GM23338 (cell line): Measurements from ENCODE around the gene VILL. TPM values are rescaled to one million over a fixed set of nuclear protein-coding genes. Genes with fewer than 3 reads are reported as not detected.

Experiments used
- ATAC-seq: fragments of 200-7000 bp; cut with Tn5 transposase; 3 replicates; pipeline ENCODE4 v1.9.1; 2020
- DNase-seq: peaks from one replicate; pipeline ENCODE4 v3.0.0-alpha.2; 2015; ENCODE audit warnings: low spot score
- H2AFZ ChIP-seq: fragments of 200-600 bp; sonication (generic); 2 replicates; pipeline ENCODE4 v1.8.0; 2016; ENCODE audit warnings: antibody characterized with exemption, mild to moderate bottlenecking, moderate library complexity
- H3F3A ChIP-seq: fragments of 200-600 bp; sonication (generic); replicated peaks from 2 replicates; pipeline ENCODE4 v1.8.0; 2017; ENCODE audit warnings: antibody characterized with exemption, mixed run types, low read depth
- H3K27ac ChIP-seq: fragments of 200-600 bp; sonication (generic); 2 replicates; pipeline ENCODE4 v1.6.1; 2016; ENCODE audit warnings: low read depth
- H3K27me3 ChIP-seq: fragments of 200-600 bp; sonication (generic); 2 replicates; pipeline ENCODE4 v1.8.0; 2016; ENCODE audit warnings: mild to moderate bottlenecking, mixed run types, moderate library complexity; ENCODE audit not compliant: insufficient read depth
- H3K36me3 ChIP-seq: fragments of 200-600 bp; sonication (generic); 2 replicates; pipeline ENCODE4 v1.8.0; 2016; ENCODE audit warnings: mild to moderate bottlenecking; ENCODE audit not compliant: insufficient read depth
- H3K4me1 ChIP-seq: fragments of 200-600 bp; sonication (generic); 2 replicates; pipeline ENCODE4 v1.8.0; 2016; ENCODE audit warnings: mild to moderate bottlenecking, moderate library complexity; ENCODE audit not compliant: insufficient read depth
- H3K4me2 ChIP-seq: fragments of 200-600 bp; sonication (generic); 2 replicates; pipeline ENCODE4 v1.7.1; 2017; ENCODE audit warnings: mixed run types
- H3K4me3 ChIP-seq: fragments of 200-600 bp; sonication (generic); 2 replicates; pipeline ENCODE4 v1.6.1; 2016; ENCODE audit warnings: mixed run types
- H3K79me2 ChIP-seq: fragments of 200-600 bp; sonication (generic); replicated peaks from 2 replicates; pipeline ENCODE4 v1.8.0; 2017; ENCODE audit warnings: mild to moderate bottlenecking; ENCODE audit not compliant: insufficient read depth
- H3K9me2 ChIP-seq: fragments of 200-600 bp; sonication (generic); 2 replicates; pipeline ENCODE4 v1.8.0; 2017; ENCODE audit not compliant: insufficient read depth
- H4K20me1 ChIP-seq: fragments of 200-600 bp; sonication (generic); replicated peaks from 2 replicates; pipeline ENCODE4 v1.8.0; 2017; ENCODE audit warnings: mild to moderate bottlenecking; ENCODE audit not compliant: insufficient read depth
- H3K27ac Mint-ChIP-seq: 2 replicates; pipeline ENCODE4 v1.8.0; 2020; ENCODE audit warnings: inconsistent platforms, mild to moderate bottlenecking, moderate library complexity, mixed read lengths
- H3K27me3 Mint-ChIP-seq: 3 replicates; pipeline ENCODE4 v1.8.0; 2022; ENCODE audit warnings: low read depth, mild to moderate bottlenecking, moderate library complexity, mixed read lengths, inconsistent platforms; ENCODE audit not compliant: insufficient read depth, poor library complexity
- H3K36me3 Mint-ChIP-seq: 3 replicates; pipeline ENCODE4 v1.8.0; 2021; ENCODE audit warnings: low read depth, mild to moderate bottlenecking, inconsistent platforms, moderate library complexity, mixed read lengths
- H3K4me1 Mint-ChIP-seq: 3 replicates; pipeline ENCODE4 v1.8.0; 2020; ENCODE audit warnings: mild to moderate bottlenecking, inconsistent platforms, mixed read lengths
- H3K4me3 Mint-ChIP-seq: 3 replicates; pipeline ENCODE4 v1.8.0; 2021; ENCODE audit warnings: moderate library complexity, mild to moderate bottlenecking, inconsistent platforms, mixed read lengths
- H3K9me3 Mint-ChIP-seq: 3 replicates; pipeline ENCODE4 v1.8.0; 2020; ENCODE audit warnings: moderate library complexity, mild to moderate bottlenecking, inconsistent platforms, mixed read lengths
- CREB1 ChIP-seq: fragments of 250-450 bp; sonication (Bioruptor Pico); IDR thresholded peaks from 2 replicates; pipeline ENCODE4 v1.5.0; 2020; ENCODE audit warnings: low read depth, mild to moderate bottlenecking, moderate library complexity
- EZH2 ChIP-seq: fragments of 200-600 bp; sonication (generic); IDR thresholded peaks from one replicate; pipeline ENCODE4 v1.8.0; 2017; ENCODE audit warnings: antibody characterized with exemption, mild to moderate bottlenecking, low read depth; ENCODE audit not compliant: unreplicated experiment
- EZH2phosphoT487 ChIP-seq: fragments of 200-600 bp; sonication (generic); IDR thresholded peaks from one replicate; pipeline ENCODE4 v1.8.1; 2018; ENCODE audit warnings: antibody characterized with exemption; ENCODE audit not compliant: unreplicated experiment
- JUNB ChIP-seq: IDR thresholded peaks from one replicate; pipeline ENCODE4 v1.6.1; 2016; ENCODE audit warnings: antibody characterized with exemption; ENCODE audit not compliant: unreplicated experiment
- POLR2AphosphoS5 ChIP-seq: IDR thresholded peaks from 2 replicates; pipeline ENCODE4 v1.6.1; 2016; ENCODE audit warnings: antibody characterized with exemption, low read depth
- STAT1 ChIP-seq: IDR thresholded peaks from one replicate; pipeline ENCODE4 v1.6.1; 2016; ENCODE audit warnings: antibody characterized with exemption; ENCODE audit not compliant: unreplicated experiment
- ZNF114 ChIP-seq: fragments of 250-450 bp; sonication (Bioruptor Pico); IDR thresholded peaks from 2 replicates; pipeline ENCODE4 v1.5.0; 2020; ENCODE audit warnings: mild to moderate bottlenecking, moderate library complexity
- ZNF331 ChIP-seq: fragments of 250-450 bp; sonication (Bioruptor Pico); IDR thresholded peaks from 2 replicates; pipeline ENCODE4 v1.5.0; 2020; ENCODE audit warnings: low read depth, mild to moderate bottlenecking, moderate library complexity
- polyA plus RNA-seq: library from polyadenylated mRNA; unstranded; fragments of >200 nt; fragmentation: Nextera tagmentation; extraction: Ambion mirVana; gene quantifications from 2 replicates; pipeline ENCODE4 v1.2.1, GENCODE V29; 2016
- total RNA-seq: library from RNA; depleted of rRNA; stranded (reverse); fragments of >200 nt; shearing (Covaris generic); gene quantifications from 2 replicates; pipeline ENCODE4 v1.2.3, GENCODE V29; 2014
- TF ChIP-seq, protein P1 (sequence below): IDR thresholded peaks from one replicate; pipeline ENCODE4 v1.6.1; 2018; ENCODE audit warnings: antibody characterized with exemption; ENCODE audit not compliant: unreplicated experiment
- TF ChIP-seq, protein P2 (sequence below), 2 experiments: fragments of 200-600 bp in 1 of 2; sonication (generic) in 1 of 2; conservative IDR thresholded peaks; 2 replicates each; pipeline versions ENCODE4 v1.5.1 to v1.6.1; 2016 to 2017; ENCODE audit warnings: antibody characterized with exemption in 2 of 2, low read depth in 2 of 2, mild to moderate bottlenecking in 2 of 2, moderate library complexity in 1 of 2
- TF ChIP-seq, protein P3 (sequence below): fragments of 250-450 bp; sonication (Bioruptor Pico); IDR thresholded peaks from 2 replicates; pipeline ENCODE4 v1.5.0; 2020; ENCODE audit warnings: mild to moderate bottlenecking, moderate library complexity

The VILL gene
- total and polyA plus RNA-seq, 2 experiments from 2014 or later: 2.7 to 9.8 TPM

DNA sequence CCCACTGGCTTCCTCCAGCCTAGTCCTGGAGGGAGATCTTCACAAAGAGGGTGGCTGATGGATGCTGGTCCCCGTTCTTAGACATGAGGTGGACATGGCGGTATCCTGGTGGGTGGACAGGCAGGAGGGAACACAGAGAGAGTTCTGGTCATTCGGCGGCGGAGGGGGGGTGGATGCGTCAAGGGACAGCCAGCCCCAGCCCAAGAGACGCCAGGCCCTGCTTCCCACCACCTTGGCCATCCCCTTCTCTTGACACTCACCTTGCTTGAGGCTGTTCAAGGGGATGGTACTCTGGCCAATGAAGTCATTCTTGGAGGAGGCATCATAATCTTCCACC is 17.1 kb downstream of the VILL start:
- no peak overlapping the region for H3K27ac Mint-ChIP-seq
- Histone ChIP-seq H3K27ac (no peak overlapping the region), H3K4me1 (no peaks in the 10 kb centered on the region), H3K4me3 (no peak overlapping the region), H3K36me3 (no peaks in the 10 kb centered on the region), H3K27me3 (no peaks in the 10 kb centered on the region), H3K79me2 (no peaks in the 10 kb centered on the region), H3K4me2 (no peak overlapping the region), H4K20me1 (no peaks in the 10 kb centered on the region; the same call in 1 of the 2 replicates), H3K9me2 (no peaks in the 10 kb centered on the region), H2AFZ (no peak overlapping the region), H3F3A (no peaks in the 10 kb centered on the region)
- H3K4me1 Mint-ChIP-seq: peaks cover 9% of the 10 kb centered on the region; the same call in 2 of the 3 replicates
- H3K36me3 Mint-ChIP-seq: peaks cover 2% of the 10 kb centered on the region; the same call in 1 of the 3 replicates
- DNase-seq (no peak), ATAC-seq (no peak)
- TF ChIP-seq, protein P1, sequence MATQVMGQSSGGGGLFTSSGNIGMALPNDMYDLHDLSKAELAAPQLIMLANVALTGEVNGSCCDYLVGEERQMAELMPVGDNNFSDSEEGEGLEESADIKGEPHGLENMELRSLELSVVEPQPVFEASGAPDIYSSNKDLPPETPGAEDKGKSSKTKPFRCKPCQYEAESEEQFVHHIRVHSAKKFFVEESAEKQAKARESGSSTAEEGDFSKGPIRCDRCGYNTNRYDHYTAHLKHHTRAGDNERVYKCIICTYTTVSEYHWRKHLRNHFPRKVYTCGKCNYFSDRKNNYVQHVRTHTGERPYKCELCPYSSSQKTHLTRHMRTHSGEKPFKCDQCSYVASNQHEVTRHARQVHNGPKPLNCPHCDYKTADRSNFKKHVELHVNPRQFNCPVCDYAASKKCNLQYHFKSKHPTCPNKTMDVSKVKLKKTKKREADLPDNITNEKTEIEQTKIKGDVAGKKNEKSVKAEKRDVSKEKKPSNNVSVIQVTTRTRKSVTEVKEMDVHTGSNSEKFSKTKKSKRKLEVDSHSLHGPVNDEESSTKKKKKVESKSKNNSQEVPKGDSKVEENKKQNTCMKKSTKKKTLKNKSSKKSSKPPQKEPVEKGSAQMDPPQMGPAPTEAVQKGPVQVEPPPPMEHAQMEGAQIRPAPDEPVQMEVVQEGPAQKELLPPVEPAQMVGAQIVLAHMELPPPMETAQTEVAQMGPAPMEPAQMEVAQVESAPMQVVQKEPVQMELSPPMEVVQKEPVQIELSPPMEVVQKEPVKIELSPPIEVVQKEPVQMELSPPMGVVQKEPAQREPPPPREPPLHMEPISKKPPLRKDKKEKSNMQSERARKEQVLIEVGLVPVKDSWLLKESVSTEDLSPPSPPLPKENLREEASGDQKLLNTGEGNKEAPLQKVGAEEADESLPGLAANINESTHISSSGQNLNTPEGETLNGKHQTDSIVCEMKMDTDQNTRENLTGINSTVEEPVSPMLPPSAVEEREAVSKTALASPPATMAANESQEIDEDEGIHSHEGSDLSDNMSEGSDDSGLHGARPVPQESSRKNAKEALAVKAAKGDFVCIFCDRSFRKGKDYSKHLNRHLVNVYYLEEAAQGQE: no peak
- TF ChIP-seq POLR2AphosphoS5: no peak
- no peaks in the 10 kb centered on the region for H3K9me3 Mint-ChIP-seq
- H3K27me3 Mint-ChIP-seq: peaks cover 15% of the 10 kb centered on the region
- H3K4me3 Mint-ChIP-seq: no peak overlapping the region

DNA sequence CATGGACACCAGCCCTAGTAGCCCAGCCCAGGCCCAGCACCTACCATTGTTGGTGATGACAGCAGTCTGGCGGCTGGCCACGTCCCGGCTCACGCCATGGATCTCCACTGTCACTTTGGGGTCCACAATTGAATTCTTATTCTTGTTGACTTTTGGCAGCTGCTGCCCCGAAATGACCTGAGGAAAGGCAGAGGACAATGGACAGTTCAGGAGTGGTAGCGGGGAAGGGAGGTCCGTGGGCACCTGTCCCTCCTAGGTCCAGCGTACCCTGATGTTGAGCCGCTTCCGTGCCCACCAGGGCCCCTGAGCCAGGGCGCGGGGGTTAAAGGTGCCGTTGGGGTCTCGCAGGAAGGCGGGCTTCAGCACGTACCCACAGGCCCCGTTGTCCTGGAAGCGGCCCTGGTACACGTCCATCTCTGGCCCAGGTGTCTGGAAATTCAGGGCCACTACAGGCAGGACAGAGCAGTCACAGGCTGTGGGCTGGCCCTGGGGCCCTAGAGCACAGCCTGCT is 17.7 kb downstream of the VILL start:
- Histone ChIP-seq H3F3A (no peaks in the 10 kb centered on the region), H3K79me2 (no peaks in the 10 kb centered on the region), H3K27ac (no peak overlapping the region), H4K20me1 (no peaks in the 10 kb centered on the region; the same call in 1 of the 2 replicates), H3K4me1 (no peaks in the 10 kb centered on the region), H3K36me3 (no peaks in the 10 kb centered on the region), H3K9me2 (no peaks in the 10 kb centered on the region), H3K4me2 (no peak overlapping the region), H3K4me3 (no peak overlapping the region), H3K27me3 (no peaks in the 10 kb centered on the region), H2AFZ (no peak overlapping the region)
- Mint-ChIP-seq H3K9me3 (no peaks in the 10 kb centered on the region), H3K27me3 (peaks cover 15% of the 10 kb centered on the region), H3K36me3 (peaks cover 2% of the 10 kb centered on the region; the same call in 1 of the 3 replicates), H3K4me1 (peaks cover 9% of the 10 kb centered on the region; the same call in 2 of the 3 replicates), H3K27ac (no peak overlapping the region), H3K4me3 (no peak overlapping the region)
- ATAC-seq (no peak), DNase-seq (no peak)
- TF ChIP-seq ZNF114 (no peak), EZH2phosphoT487 (no peak), CREB1 (CRISPR knock-in tag) (no peak), STAT1 (no peak), POLR2AphosphoS5 (no peak), ZNF331 (no peak), EZH2 (no peak), JUNB (no peak)
- TF ChIP-seq, protein P2, sequence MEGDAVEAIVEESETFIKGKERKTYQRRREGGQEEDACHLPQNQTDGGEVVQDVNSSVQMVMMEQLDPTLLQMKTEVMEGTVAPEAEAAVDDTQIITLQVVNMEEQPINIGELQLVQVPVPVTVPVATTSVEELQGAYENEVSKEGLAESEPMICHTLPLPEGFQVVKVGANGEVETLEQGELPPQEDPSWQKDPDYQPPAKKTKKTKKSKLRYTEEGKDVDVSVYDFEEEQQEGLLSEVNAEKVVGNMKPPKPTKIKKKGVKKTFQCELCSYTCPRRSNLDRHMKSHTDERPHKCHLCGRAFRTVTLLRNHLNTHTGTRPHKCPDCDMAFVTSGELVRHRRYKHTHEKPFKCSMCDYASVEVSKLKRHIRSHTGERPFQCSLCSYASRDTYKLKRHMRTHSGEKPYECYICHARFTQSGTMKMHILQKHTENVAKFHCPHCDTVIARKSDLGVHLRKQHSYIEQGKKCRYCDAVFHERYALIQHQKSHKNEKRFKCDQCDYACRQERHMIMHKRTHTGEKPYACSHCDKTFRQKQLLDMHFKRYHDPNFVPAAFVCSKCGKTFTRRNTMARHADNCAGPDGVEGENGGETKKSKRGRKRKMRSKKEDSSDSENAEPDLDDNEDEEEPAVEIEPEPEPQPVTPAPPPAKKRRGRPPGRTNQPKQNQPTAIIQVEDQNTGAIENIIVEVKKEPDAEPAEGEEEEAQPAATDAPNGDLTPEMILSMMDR (conservative IDR thresholded peaks at IDR 0.05; ENCODE audit: low read depth in 2 of 2): no peak
- TF ChIP-seq, protein P3, sequence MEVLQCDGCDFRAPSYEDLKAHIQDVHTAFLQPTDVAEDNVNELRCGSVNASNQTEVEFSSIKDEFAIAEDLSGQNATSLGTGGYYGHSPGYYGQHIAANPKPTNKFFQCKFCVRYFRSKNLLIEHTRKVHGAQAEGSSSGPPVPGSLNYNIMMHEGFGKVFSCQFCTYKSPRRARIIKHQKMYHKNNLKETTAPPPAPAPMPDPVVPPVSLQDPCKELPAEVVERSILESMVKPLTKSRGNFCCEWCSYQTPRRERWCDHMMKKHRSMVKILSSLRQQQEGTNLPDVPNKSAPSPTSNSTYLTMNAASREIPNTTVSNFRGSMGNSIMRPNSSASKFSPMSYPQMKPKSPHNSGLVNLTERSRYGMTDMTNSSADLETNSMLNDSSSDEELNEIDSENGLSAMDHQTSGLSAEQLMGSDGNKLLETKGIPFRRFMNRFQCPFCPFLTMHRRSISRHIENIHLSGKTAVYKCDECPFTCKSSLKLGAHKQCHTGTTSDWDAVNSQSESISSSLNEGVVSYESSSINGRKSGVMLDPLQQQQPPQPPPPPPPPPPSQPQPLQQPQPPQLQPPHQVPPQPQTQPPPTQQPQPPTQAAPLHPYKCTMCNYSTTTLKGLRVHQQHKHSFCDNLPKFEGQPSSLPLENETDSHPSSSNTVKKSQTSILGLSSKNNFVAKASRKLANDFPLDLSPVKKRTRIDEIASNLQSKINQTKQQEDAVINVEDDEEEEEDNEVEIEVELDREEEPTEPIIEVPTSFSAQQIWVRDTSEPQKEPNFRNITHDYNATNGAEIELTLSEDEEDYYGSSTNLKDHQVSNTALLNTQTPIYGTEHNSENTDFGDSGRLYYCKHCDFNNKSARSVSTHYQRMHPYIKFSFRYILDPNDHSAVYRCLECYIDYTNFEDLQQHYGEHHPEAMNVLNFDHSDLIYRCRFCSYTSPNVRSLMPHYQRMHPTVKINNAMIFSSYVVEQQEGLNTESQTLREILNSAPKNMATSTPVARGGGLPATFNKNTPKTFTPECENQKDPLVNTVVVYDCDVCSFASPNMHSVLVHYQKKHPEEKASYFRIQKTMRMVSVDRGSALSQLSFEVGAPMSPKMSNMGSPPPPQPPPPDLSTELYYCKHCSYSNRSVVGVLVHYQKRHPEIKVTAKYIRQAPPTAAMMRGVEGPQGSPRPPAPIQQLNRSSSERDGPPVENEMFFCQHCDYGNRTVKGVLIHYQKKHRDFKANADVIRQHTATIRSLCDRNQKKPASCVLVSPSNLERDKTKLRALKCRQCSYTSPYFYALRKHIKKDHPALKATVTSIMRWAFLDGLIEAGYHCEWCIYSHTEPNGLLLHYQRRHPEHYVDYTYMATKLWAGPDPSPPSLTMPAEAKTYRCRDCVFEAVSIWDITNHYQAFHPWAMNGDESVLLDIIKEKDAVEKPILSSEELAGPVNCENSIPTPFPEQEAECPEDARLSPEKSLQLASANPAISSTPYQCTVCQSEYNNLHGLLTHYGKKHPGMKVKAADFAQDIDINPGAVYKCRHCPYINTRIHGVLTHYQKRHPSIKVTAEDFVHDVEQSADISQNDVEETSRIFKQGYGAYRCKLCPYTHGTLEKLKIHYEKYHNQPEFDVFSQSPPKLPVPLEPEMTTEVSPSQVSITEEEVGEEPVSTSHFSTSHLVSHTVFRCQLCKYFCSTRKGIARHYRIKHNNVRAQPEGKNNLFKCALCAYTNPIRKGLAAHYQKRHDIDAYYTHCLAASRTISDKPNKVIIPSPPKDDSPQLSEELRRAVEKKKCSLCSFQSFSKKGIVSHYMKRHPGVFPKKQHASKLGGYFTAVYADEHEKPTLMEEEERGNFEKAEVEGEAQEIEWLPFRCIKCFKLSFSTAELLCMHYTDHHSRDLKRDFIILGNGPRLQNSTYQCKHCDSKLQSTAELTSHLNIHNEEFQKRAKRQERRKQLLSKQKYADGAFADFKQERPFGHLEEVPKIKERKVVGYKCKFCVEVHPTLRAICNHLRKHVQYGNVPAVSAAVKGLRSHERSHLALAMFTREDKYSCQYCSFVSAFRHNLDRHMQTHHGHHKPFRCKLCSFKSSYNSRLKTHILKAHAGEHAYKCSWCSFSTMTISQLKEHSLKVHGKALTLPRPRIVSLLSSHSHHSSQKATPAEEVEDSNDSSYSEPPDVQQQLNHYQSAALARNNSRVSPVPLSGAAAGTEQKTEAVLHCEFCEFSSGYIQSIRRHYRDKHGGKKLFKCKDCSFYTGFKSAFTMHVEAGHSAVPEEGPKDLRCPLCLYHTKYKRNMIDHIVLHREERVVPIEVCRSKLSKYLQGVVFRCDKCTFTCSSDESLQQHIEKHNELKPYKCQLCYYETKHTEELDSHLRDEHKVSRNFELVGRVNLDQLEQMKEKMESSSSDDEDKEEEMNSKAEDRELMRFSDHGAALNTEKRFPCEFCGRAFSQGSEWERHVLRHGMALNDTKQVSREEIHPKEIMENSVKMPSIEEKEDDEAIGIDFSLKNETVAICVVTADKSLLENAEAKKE (CRISPR knock-in tag): no peak
